Type B pancreatic cell (in vitro differentiated cells): ENCODE results near the gene HOXC10. TPM values are rescaled to one million over a fixed set of nuclear protein-coding genes. Genes with fewer than 3 reads are reported as not detected.

ENCODE experiments used
- DNase-seq: peaks from one replicate; pipeline ENCODE4 v3.0.0; 2021; ENCODE audit warnings: mixed read lengths; ENCODE audit not compliant: unreplicated experiment; ENCODE audit errors: extremely low spot score
- H3K27ac Mint-ChIP-seq: 2 replicates; pipeline ENCODE4 v1.8.0; 2021; ENCODE audit warnings: mild to moderate bottlenecking, mixed read lengths
- H3K27me3 Mint-ChIP-seq: 2 replicates; pipeline ENCODE4 v1.8.0; 2021; ENCODE audit warnings: mixed read lengths
- H3K36me3 Mint-ChIP-seq: 2 replicates; pipeline ENCODE4 v1.8.0; 2021; ENCODE audit warnings: mixed read lengths
- H3K4me1 Mint-ChIP-seq: one replicate; pipeline ENCODE4 v1.8.0; 2021; ENCODE audit warnings: mixed read lengths; ENCODE audit not compliant: unreplicated experiment
- H3K4me3 Mint-ChIP-seq: 2 replicates; pipeline ENCODE4 v1.8.0; 2021; ENCODE audit warnings: mild to moderate bottlenecking, mixed read lengths
- H3K9me3 Mint-ChIP-seq: 2 replicates; pipeline ENCODE4 v1.8.0; 2021; ENCODE audit warnings: mixed read lengths
- CTCF ChIP-seq: fragments of 200-600 bp; sonication (generic); conservative IDR thresholded peaks from 2 replicates; pipeline ENCODE4 v1.5.0; 2021; ENCODE audit warnings: antibody characterized with exemption, mild to moderate bottlenecking
- total RNA-seq: library from RNA; stranded (reverse); gene quantifications from 2 replicates; pipeline ENCODE4 v1.2.1, GENCODE V29; 2021; ENCODE audit warnings: low replicate concordance

HOXC10 gene
- total RNA-seq, 1 donor from 2014 or later, result not detected

GRCh38 chr12:53976172-53976822, 8.6 kb upstream of the HOXC10 start:
- no peaks in the 10 kb centered on the region for H3K9me3 Mint-ChIP-seq
- no peak for TF ChIP-seq CTCF
- no peak for DNase-seq
- H3K4me3 Mint-ChIP-seq, result peak overlapping the region; percentile 51
- no peak overlapping the region for H3K27ac Mint-ChIP-seq
- peaks cover 96% of the 10 kb centered on the region for H3K27me3 Mint-ChIP-seq
- H3K4me1 Mint-ChIP-seq, result peaks cover 3% of the 10 kb centered on the region
- H3K36me3 Mint-ChIP-seq, result no peaks in the 10 kb centered on the region

- Mint-ChIP-seq H3K9me3 (no peaks in the 10 kb centered on the region), H3K27me3 (peaks cover 96% of the 10 kb centered on the region), H3K36me3 (no peaks in the 10 kb centered on the region), H3K27ac (no peak overlapping the region), H3K4me1 (peaks cover 3% of the 10 kb centered on the region), H3K4me3 (peak overlapping the region; percentile 51)
- DNase-seq, result no peak
- TF ChIP-seq CTCF, result no peak
Measured at GRCh38 chr12:53976823-53977595, 7.9 kb upstream of the HOXC10 start.

GRCh38 chr12:53977596-53978445, 7.1 kb upstream of the HOXC10 start:
- Mint-ChIP-seq H3K36me3 (no peaks in the 10 kb centered on the region), H3K4me3 (no peak overlapping the region), H3K9me3 (no peaks in the 10 kb centered on the region), H3K27me3 (peaks cover 96% of the 10 kb centered on the region), H3K27ac (no peak overlapping the region), H3K4me1 (peaks cover 3% of the 10 kb centered on the region)
- no peak for TF ChIP-seq CTCF
- DNase-seq, result no peak

GRCh38 chr12:53978477-53979356, 6.2 kb upstream of the HOXC10 start:
- no peak overlapping the region for H3K4me3 Mint-ChIP-seq
- peaks cover 3% of the 10 kb centered on the region for H3K4me1 Mint-ChIP-seq
- no peak for TF ChIP-seq CTCF
- H3K9me3 Mint-ChIP-seq, result no peaks in the 10 kb centered on the region
- no peaks in the 10 kb centered on the region for H3K36me3 Mint-ChIP-seq
- H3K27me3 Mint-ChIP-seq, result peaks cover 97% of the 10 kb centered on the region
- no peak overlapping the region for H3K27ac Mint-ChIP-seq
- DNase-seq, result no peak
